LNCaP clone FGC (cell line): ENCODE data around the gene HID1.

Experiments
- DNase-seq: peaks from one replicate; pipeline ENCODE4 v3.0.0-alpha.2; 2011; ENCODE audit warnings: low read depth
- H3K4me3 ChIP-seq: 2 replicates; pipeline ENCODE4 v1.5.1; 2011; ENCODE audit warnings: mild to moderate bottlenecking, low read depth, low read length, control low read depth
- TF ChIP-seq, protein P1 (sequence below): IDR thresholded peaks from 2 replicates; pipeline ENCODE4 v1.5.1; 2012; ENCODE audit warnings: mild to moderate bottlenecking; ENCODE audit not compliant: control insufficient read depth, insufficient read depth; ENCODE audit errors: extremely low read depth

The HID1 gene

DNA sequence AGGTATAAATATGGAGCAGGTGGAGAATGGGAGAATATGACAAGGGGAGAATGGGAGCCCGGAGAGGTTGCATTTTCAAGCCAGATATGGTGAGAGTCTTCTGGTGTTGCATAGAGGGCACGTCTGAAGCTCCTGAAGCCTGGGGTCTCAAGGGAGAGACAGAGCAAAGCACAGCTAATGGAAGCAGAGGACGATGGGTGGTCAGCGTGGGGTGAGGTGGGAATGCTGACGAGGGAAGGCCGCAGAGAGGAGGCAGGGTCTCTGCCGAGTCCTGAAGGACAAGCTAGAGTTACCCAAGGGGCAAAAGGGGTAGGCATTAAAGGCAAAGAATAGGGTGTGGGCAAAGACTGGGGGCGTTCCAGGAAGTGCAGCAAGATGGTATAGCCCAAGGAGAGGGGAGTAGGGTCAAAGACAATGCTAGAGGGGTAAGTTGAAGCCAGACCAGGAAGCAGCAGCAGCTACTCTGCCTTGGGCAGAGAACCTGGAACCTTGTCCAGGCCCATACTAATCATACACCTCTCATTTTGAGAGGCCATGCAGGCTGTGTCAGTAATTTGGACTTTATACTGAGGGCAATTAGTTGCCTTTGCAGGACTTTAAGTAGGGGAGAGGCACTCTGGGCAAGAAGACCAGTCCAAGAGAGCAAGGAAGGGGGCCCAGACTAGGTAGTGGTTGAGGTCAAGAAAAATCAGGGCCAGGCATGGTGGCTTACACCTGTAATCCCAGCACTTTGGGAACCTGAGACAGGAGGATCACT, 34.2 kb downstream of the HID1 start:
- TF ChIP-seq, protein P1, sequence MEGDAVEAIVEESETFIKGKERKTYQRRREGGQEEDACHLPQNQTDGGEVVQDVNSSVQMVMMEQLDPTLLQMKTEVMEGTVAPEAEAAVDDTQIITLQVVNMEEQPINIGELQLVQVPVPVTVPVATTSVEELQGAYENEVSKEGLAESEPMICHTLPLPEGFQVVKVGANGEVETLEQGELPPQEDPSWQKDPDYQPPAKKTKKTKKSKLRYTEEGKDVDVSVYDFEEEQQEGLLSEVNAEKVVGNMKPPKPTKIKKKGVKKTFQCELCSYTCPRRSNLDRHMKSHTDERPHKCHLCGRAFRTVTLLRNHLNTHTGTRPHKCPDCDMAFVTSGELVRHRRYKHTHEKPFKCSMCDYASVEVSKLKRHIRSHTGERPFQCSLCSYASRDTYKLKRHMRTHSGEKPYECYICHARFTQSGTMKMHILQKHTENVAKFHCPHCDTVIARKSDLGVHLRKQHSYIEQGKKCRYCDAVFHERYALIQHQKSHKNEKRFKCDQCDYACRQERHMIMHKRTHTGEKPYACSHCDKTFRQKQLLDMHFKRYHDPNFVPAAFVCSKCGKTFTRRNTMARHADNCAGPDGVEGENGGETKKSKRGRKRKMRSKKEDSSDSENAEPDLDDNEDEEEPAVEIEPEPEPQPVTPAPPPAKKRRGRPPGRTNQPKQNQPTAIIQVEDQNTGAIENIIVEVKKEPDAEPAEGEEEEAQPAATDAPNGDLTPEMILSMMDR, result no peak
- H3K4me3 ChIP-seq, result no peak overlapping the region
- no peak for DNase-seq

DNA sequence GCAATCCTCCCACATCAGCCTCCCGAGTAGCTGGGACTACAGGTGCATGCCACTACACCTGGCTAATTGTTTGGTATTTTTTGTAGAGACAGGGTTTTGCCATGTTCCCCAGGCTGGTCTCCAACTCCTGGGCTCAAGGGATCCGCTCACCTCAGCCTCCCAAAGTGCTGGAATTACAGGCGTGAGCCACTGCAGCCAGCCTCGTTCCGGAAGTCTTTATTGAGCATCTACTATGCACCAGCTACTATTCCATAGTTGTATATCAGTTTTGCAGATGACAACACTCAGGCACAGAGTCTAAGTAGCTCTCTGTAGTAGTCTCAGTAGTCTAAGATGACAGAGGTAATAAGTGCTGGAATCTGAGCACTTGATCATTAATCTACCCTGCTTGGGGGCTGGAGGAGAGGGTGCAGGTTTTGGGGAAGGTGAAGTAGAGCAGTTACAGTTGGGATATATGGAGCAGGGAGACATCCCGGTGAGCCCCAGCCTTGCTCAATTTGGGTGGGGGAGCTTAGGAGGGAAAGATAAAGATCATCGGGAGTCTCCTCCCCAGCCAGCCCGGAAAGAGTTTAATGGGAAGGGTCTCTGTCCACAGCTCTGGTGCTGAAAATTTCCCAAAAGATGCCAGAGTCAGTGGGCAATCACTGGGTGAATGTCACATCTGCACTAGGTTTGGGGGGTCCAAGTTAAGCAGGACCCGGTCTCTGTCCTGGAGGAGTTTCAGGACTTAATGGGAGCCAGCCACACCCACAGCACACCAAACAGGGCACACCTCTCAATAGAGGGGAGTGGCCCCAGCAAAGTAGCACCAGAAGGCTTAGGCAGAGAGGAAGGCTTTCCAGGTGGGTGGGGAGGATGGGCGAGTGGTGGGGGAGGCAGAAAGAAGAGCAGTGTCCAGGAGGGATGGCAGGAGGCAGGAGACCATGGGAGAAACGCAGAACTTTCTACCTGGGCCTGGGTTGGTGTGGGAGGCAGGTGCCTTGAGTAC, 35.2 kb downstream of the HID1 start:
- DNase-seq, result no peak
- no peak overlapping the region for H3K4me3 ChIP-seq
- TF ChIP-seq, protein P1, result no peak

DNA sequence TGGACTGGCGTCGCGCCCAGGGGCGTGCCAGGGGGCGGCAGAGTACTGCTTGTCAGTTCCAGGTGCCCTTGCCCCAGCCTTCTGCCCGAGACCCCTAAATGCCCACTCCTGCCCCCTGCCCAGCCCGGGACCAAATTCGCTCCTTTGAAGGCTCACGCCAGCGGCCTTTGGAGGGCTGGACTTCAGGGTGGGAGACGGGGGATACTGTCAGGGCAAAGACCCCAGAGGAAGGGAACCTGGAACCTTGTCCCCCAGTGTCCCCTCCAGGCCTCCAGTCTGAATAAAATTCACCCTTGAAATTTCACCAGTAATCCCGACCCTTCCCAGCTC, 36.1 kb downstream of the HID1 start:
- TF ChIP-seq, protein P1, result no peak
- DNase-seq, result no peak
- no peak overlapping the region for H3K4me3 ChIP-seq

GRCh38 chr17:74935585-74936469, 36.7 kb downstream of the HID1 start, which contains the start of gene OTOP3:
TSS of gene OTOP3 (plus strand) at chr17:74935898. CDS start at chr17:74935922, 24 bp downstream.
- TF ChIP-seq, protein P1, result no peak
- DNase-seq, result no peak
- no peak within 1 kb of the TSS for H3K4me3 ChIP-seq

DNA sequence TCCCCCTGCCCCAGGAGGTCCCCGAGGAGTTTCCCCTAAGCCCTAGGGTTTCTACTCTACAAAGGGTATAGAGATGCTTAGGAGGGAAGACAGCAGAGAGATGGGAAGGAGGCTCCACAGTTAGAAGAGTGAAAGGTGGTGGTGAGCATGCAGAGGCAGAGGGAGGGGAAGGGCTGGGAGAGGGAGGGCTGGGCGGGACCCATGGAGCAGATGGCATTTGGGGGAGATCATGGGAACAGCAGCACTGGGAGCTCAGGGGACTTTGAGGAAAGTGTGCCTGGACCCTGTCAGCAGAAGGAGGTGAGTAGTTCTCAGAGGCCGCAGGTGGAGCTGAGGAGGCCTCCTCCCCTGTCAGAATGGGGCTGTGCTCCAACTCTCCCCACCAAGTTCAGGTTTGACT, 37.5 kb downstream of the HID1 start:
- DNase-seq, result no peak
- H3K4me3 ChIP-seq, result no peak overlapping the region
- TF ChIP-seq, protein P1, result no peak

DNA sequence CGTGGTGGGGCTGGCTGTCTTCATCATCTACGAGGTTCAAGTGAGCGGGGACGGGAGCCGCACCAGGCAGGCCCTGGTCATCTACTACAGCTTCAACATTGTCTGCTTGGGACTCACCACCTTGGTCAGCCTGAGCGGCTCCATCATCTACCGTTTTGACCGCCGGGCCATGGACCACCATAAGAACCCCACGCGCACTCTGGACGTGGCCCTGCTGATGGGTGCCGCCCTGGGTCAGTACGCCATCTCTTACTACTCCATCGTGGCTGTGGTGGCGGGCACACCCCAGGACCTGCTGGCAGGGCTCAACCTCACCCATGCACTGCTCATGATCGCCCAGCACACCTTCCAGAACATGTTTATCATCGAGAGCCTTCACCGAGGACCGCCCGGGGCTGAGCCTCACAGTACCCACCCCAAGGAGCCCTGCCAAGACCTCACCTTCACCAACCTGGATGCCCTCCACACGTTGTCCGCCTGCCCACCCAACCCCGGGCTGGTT, 42.0 kb downstream of the HID1 start:
- no peak for DNase-seq
- no peak overlapping the region for H3K4me3 ChIP-seq
- TF ChIP-seq, protein P1, result no peak
